HEK293 (cell line): ENCODE results near the gene CREB5.

Experiments used
- CTCF ChIA-PET: fragments of 350-600 bp; formaldehyde crosslinking; extraction: SDS; loops from one replicate; lab custom pipeline; 2021; ENCODE audit warnings: antibody characterized with exemption; lab: Yijun Ruan, JAX
- POLR2A ChIA-PET: fragments of 300-600 bp; formaldehyde crosslinking; extraction: SDS; loops from one replicate; lab custom pipeline; 2020; ENCODE audit warnings: antibody characterized with exemption, inconsistent platforms; lab: Yijun Ruan, JAX
- H3K27ac ChIP-seq: fragments of 200-500 bp; sonication (Bioruptor generic); 2 replicates; pipeline ENCODE4 v1.5.1; 2014; ENCODE audit warnings: low read depth, low read length, control low read depth, inconsistent platforms; ENCODE audit errors: extremely low read depth
- H3K36me3 ChIP-seq, 2 experiments: fragments of 200-500 bp in 1 of 2; sonication (Bioruptor generic) in 1 of 2; 1 replicate in 1 of 2; 2 replicates in 1 of 2; pipeline ENCODE4 v1.5.1; 2014 to 2017; ENCODE audit warnings: inconsistent platforms in 2 of 2, low read length in 2 of 2; ENCODE audit not compliant: control insufficient read depth in 2 of 2, insufficient read depth in 1 of 2
- H3K4me1 ChIP-seq: fragments of 200-500 bp; sonication (Bioruptor generic); 2 replicates; pipeline ENCODE4 v1.5.1; 2014; ENCODE audit warnings: mild to moderate bottlenecking, low read length, inconsistent platforms; ENCODE audit not compliant: control insufficient read depth, insufficient read depth
- H3K4me3 ChIP-seq: 2 replicates; pipeline ENCODE4 v1.5.1; 2011; ENCODE audit warnings: low read depth, mild to moderate bottlenecking, control low read depth, low read length, moderate library complexity
- H3K9me3 ChIP-seq: fragments of 200-500 bp; sonication (Bioruptor generic); 2 replicates; pipeline ENCODE4 v1.5.1; 2014; ENCODE audit warnings: low read depth, low read length, inconsistent platforms; ENCODE audit not compliant: control insufficient read depth, insufficient read depth
- BCL6B ChIP-seq: fragments of 450-650 bp; formaldehyde crosslinking; IDR thresholded peaks from 2 replicates; pipeline ENCODE4 v1.5.1; 2017; ENCODE audit warnings: missing biosample characterization, missing genetic modification characterization
- ELK4 ChIP-seq: IDR thresholded peaks from 2 replicates; pipeline ENCODE4 v1.6.1; 2011; ENCODE audit warnings: mild to moderate bottlenecking, low read depth, low read length, borderline replicate concordance
- PRDM4 ChIP-seq: fragments of 450-650 bp; formaldehyde crosslinking; IDR thresholded peaks from 2 replicates; pipeline ENCODE4 v1.5.1; 2017; ENCODE audit warnings: missing biosample characterization, missing genetic modification characterization
- SCRT2 ChIP-seq: fragments of 450-650 bp; formaldehyde crosslinking; IDR thresholded peaks from 2 replicates; pipeline ENCODE4 v1.5.1; 2016; ENCODE audit warnings: missing biosample characterization, missing genetic modification characterization
- SP3 ChIP-seq: fragments of 450-650 bp; formaldehyde crosslinking; IDR thresholded peaks from 2 replicates; pipeline ENCODE4 v1.5.1; 2016; ENCODE audit warnings: missing biosample characterization, missing genetic modification characterization
- ZFP3 ChIP-seq: fragments of 450-650 bp; formaldehyde crosslinking; IDR thresholded peaks from 2 replicates; pipeline ENCODE4 v1.5.1; 2016; ENCODE audit warnings: low read depth, missing biosample characterization, missing genetic modification characterization
- ZFP37 ChIP-seq: fragments of 450-650 bp; formaldehyde crosslinking; IDR thresholded peaks from 2 replicates; pipeline ENCODE4 v1.5.1; 2016; ENCODE audit warnings: missing biosample characterization, missing genetic modification characterization
- ZNF16 ChIP-seq: fragments of 450-650 bp; formaldehyde crosslinking; IDR thresholded peaks from 2 replicates; pipeline ENCODE4 v1.5.1; 2016; ENCODE audit warnings: low read depth, missing biosample characterization, missing genetic modification characterization
- ZNF223 ChIP-seq: fragments of 450-650 bp; formaldehyde crosslinking; IDR thresholded peaks from 2 replicates; pipeline ENCODE4 v1.5.1; 2016; ENCODE audit warnings: missing biosample characterization, missing genetic modification characterization
- ZNF423 ChIP-seq: fragments of 450-650 bp; formaldehyde crosslinking; IDR thresholded peaks from 2 replicates; pipeline ENCODE4 v1.5.1; 2016; ENCODE audit warnings: missing biosample characterization, missing genetic modification characterization
- ZNF513 ChIP-seq: fragments of 450-650 bp; IDR thresholded peaks from 2 replicates; pipeline ENCODE4 v1.5.1; 2018; ENCODE audit warnings: missing biosample characterization, missing genetic modification characterization
- ZNF623 ChIP-seq: fragments of 450-650 bp; formaldehyde crosslinking; IDR thresholded peaks from 2 replicates; pipeline ENCODE4 v1.5.1; 2016; ENCODE audit warnings: missing biosample characterization, missing genetic modification characterization
- ZNF670 ChIP-seq: fragments of 450-650 bp; formaldehyde crosslinking; IDR thresholded peaks from 2 replicates; pipeline ENCODE4 v1.5.1; 2016; ENCODE audit warnings: missing biosample characterization, missing genetic modification characterization, low read depth
- ZNF692 ChIP-seq: fragments of 450-650 bp; formaldehyde crosslinking; IDR thresholded peaks from 2 replicates; pipeline ENCODE4 v1.5.1; 2016; ENCODE audit warnings: missing biosample characterization, missing genetic modification characterization
- ZNF76 ChIP-seq: fragments of 450-650 bp; formaldehyde crosslinking; IDR thresholded peaks from 2 replicates; pipeline ENCODE4; 2016; ENCODE audit warnings: low read depth, missing biosample characterization, missing genetic modification characterization, borderline replicate concordance
- ZNF785 ChIP-seq: fragments of 450-650 bp; formaldehyde crosslinking; IDR thresholded peaks from 2 replicates; pipeline ENCODE4 v1.5.1; 2016; ENCODE audit warnings: missing biosample characterization, missing genetic modification characterization

Gene CREB5

GRCh38 chr7:28750981-28751380 is 338.7 kb downstream of the CREB5 start:
- ChIA-PET POLR2A (no interaction called here), CTCF (no interaction called here)
- Histone ChIP-seq H3K27ac (no peak overlapping the region), H3K36me3 (no peaks in the 10 kb centered on the region), H3K4me1 (peaks cover 7% of the 10 kb centered on the region), H3K4me3 (no peak overlapping the region), H3K9me3 (no peaks in the 10 kb centered on the region)
- TF ChIP-seq ELK4 (no peak), ZFP37 (tag by site-specific recombination) (no peak), ZNF223 (tag by site-specific recombination) (no peak), ZNF785 (no peak), ZNF623 (tag by site-specific recombination) (no peak), ZNF423 (tag by site-specific recombination) (no peak), ZNF76 (tag by site-specific recombination) (no peak), BCL6B (no peak), PRDM4 (tag by site-specific recombination) (no peak), ZNF670 (tag by site-specific recombination) (no peak), ZNF16 (no peak), SP3 (tag by site-specific recombination) (no peak), SCRT2 (tag by site-specific recombination) (no peak)

DNA sequence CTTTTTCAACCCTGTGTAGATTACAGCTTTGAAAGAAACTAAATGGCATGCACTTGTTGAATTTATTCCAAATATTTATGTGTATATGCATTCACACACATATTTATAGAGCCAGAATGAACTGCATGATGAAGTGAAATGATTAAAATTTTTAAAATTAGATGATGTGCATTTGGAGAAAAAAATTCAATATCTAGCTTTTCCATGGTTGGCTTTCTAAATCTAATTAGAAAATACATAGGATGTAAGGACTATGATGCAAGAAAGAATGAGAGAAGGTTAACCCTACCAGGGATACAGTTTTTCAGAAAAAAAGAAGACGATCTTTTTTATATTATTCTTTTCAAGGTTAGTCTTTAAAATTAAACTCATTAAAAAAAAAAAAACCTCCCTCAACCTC is 341.3 kb downstream of the CREB5 start:
- no peak for TF ChIP-seq ZNF692 (tag by site-specific recombination)
- TF ChIP-seq ZNF513 (tag by site-specific recombination), result no peak
- no peak for TF ChIP-seq ZFP3 (tag by site-specific recombination)
- Histone ChIP-seq H3K4me3 (no peak overlapping the region), H3K9me3 (no peaks in the 10 kb centered on the region), H3K27ac (no peak overlapping the region), H3K36me3 (no peaks in the 10 kb centered on the region), H3K4me1 (peaks cover 4% of the 10 kb centered on the region)
- ChIA-PET CTCF (interaction anchor here (0.6 to 1.1 kb wide), 3 partner anchors 10 to 567 kb away, joined by 3 to 4 read pairs (median 4); no protein-coding TSS in a partner anchor), POLR2A (no interaction called here)
